Suprapubic skin (tissue), 4 donors: ENCODE measurements around the gene DAP. TPM values are rescaled to one million over a fixed set of nuclear protein-coding genes. Genes with fewer than 3 reads are reported as not detected.

Experiments used
- DNase-seq, 2 donors: peaks; one replicate each; pipeline ENCODE4 v3.0.0-alpha.2; 2019; ENCODE audit warnings: low spot score in 2 of 2
- H3K27ac ChIP-seq: fragments of 200-600 bp; sonication (generic); one replicate; pipeline ENCODE4 v1.5.1; 2019
- H3K27me3 ChIP-seq: fragments of 200-600 bp; sonication (generic); one replicate; pipeline ENCODE4 v1.5.1; 2019
- H3K36me3 ChIP-seq: fragments of 200-600 bp; sonication (generic); one replicate; pipeline ENCODE4 v1.5.1; 2019
- H3K4me1 ChIP-seq: fragments of 200-600 bp; sonication (generic); one replicate; pipeline ENCODE4 v1.5.1; 2019
- H3K4me3 ChIP-seq: fragments of 200-600 bp; sonication (generic); one replicate; pipeline ENCODE4 v1.5.1; 2019; ENCODE audit warnings: mild to moderate bottlenecking
- H3K9me3 ChIP-seq: fragments of 200-600 bp; sonication (generic); one replicate; pipeline ENCODE4 v1.5.1; 2019
- CTCF ChIP-seq, 2 donors: fragments of 200-600 bp in 1 of 2; fragments of 450-650 bp in 1 of 2; sonication (generic) in 1 of 2; IDR thresholded peaks; one replicate each; pipeline ENCODE4 v1.5.1; 2016 to 2019; ENCODE audit warnings: antibody characterized with exemption in 2 of 2, mild to moderate bottlenecking in 1 of 2, moderate library complexity in 1 of 2
- EP300 ChIP-seq: sonication (generic); formaldehyde crosslinking; IDR thresholded peaks from one replicate; pipeline ENCODE4 v1.6.1; 2017; ENCODE audit warnings: antibody characterized with exemption
- POLR2A ChIP-seq, 2 donors: fragments of 450-650 bp; IDR thresholded peaks; one replicate each; pipeline ENCODE4 v1.6.1; 2017; ENCODE audit warnings: antibody characterized with exemption in 2 of 2, mild to moderate bottlenecking in 2 of 2, moderate library complexity in 2 of 2
- POLR2AphosphoS5 ChIP-seq, 3 donors: sonication (generic); formaldehyde crosslinking; IDR thresholded peaks; one replicate each; pipeline ENCODE4 v1.6.1; 2017; ENCODE audit warnings: antibody characterized with exemption in 3 of 3
- WGBS: methylation state at CpG from one replicate; pipeline ENCODE4 v1.1.5; 2018; 5-methylcytosine and 5-hydroxymethylcytosine counted together
- total RNA-seq, 4 donors: library from RNA; depleted of rRNA; stranded (reverse); fragments of >200 nt; gene quantifications; one replicate each; pipeline ENCODE4 v1.1.0, GENCODE V29; 2016

The DAP gene
- total RNA-seq, 4 donors from 2014 or later = 37.8 to 71.7 (median 56.4) TPM

GRCh38 chr5:10662083-10662482, 99.0 kb downstream of the DAP start:
- Histone ChIP-seq H3K9me3 (no peaks in the 10 kb centered on the region), H3K4me3 (no peak overlapping the region), H3K36me3 (no peaks in the 10 kb centered on the region), H3K27me3 (no peaks in the 10 kb centered on the region), H3K4me1 (peaks cover 13% of the 10 kb centered on the region), H3K27ac (no peak overlapping the region)
- no peak for DNase-seq
- WGBS = 89% methylated on average over 9 of the region's 11 CpGs
- no peak for TF ChIP-seq POLR2AphosphoS5 (IDR thresholded peaks at IDR 0.05)
- no peak for TF ChIP-seq EP300
- no peak for TF ChIP-seq POLR2A (IDR thresholded peaks at IDR 0.05)
- TF ChIP-seq CTCF (IDR thresholded peaks at IDR 0.05) = no peak

- H3K9me3 ChIP-seq = no peaks in the 10 kb centered on the region
- H3K36me3 ChIP-seq = no peaks in the 10 kb centered on the region
- peaks cover 13% of the 10 kb centered on the region for H3K4me1 ChIP-seq
- WGBS = 94% methylated on average over 13 of the region's 13 CpGs
- no peak overlapping the region for H3K4me3 ChIP-seq
- no peaks in the 10 kb centered on the region for H3K27me3 ChIP-seq
- TF ChIP-seq EP300 (no peak), CTCF (IDR thresholded peaks at IDR 0.05) (no peak), POLR2A (IDR thresholded peaks at IDR 0.05) (no peak), POLR2AphosphoS5 (IDR thresholded peaks at IDR 0.05) (no peak)
- no peak overlapping the region for H3K27ac ChIP-seq
- DNase-seq = no peak
Observed at GRCh38 chr5:10661401-10661800, 99.6 kb downstream of the DAP start.

DNA sequence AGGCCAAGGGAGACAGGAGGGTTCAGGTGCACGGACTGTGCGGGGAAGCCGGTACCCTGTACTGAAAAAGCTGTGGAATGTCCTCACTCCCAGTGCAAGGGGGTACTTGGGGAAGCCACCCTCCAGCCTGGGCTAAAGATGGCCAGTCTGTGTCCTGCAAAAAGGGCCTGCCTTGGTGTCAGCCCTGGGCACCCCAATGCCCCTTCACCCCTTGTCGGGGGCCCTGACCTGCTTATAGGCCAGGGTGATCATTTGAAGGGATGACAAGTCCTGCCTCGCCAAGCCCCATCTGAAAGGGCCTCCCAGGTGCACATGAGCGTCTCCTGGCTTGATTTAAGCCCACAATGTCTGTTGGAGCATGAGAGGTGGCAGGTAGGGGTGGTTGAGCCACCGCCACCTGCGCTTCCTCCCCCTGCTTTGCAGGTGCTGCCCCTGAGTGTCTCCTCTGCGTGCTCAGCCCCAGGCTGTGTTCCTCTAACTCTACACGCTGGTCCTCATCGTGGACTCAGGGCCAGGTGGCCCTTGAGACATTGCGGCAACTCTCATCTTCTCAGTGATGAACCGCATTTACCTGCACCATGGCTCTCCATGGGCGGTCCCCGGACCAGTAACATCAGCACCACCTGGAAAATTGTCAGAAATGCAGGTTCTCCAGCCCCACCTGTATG, 100.2 kb downstream of the DAP start:
- TF ChIP-seq POLR2AphosphoS5 (IDR thresholded peaks at IDR 0.05) (no peak), POLR2A (IDR thresholded peaks at IDR 0.05) (no peak), CTCF (IDR thresholded peaks at IDR 0.05) (no peak), EP300 (no peak)
- 88% methylated on average over 9 of the region's 15 CpGs for WGBS
- no peaks in the 10 kb centered on the region for H3K9me3 ChIP-seq
- H3K27me3 ChIP-seq = no peaks in the 10 kb centered on the region
- no peak overlapping the region for H3K27ac ChIP-seq
- no peaks in the 10 kb centered on the region for H3K36me3 ChIP-seq
- no peak for DNase-seq
- no peak overlapping the region for H3K4me3 ChIP-seq
- peaks cover 13% of the 10 kb centered on the region for H3K4me1 ChIP-seq

- Histone ChIP-seq H3K27ac (no peak overlapping the region), H3K36me3 (no peaks in the 10 kb centered on the region), H3K4me1 (peaks cover 13% of the 10 kb centered on the region), H3K4me3 (no peak overlapping the region), H3K27me3 (no peaks in the 10 kb centered on the region), H3K9me3 (no peaks in the 10 kb centered on the region)
- WGBS = 89% methylated on average over 3 of the region's 3 CpGs
- TF ChIP-seq EP300 = no peak
- TF ChIP-seq POLR2A (IDR thresholded peaks at IDR 0.05) = no peak
- TF ChIP-seq POLR2AphosphoS5 (IDR thresholded peaks at IDR 0.05) = no peak
- no peak for TF ChIP-seq CTCF (IDR thresholded peaks at IDR 0.05)
- DNase-seq = no peak
Observed at GRCh38 chr5:10660135-10660534, 100.9 kb downstream of the DAP start.

DNA sequence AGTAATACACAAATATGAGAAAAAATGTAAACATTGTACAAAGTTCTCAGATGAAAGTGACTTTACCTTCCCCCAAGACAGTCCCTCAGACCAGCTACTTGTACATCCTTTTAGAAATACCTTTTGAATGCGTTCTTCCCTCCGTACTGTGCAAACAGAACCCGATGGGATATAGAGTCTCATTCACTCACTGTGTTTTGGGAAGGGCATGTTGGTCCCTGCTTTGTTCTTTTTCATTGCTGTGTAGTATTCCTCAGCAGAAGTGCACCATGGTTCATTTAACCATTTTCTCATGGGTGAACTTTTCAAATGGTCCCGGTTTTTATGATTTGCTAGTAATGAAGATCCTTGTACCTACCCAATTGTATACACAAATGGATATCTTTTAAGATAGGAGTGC, 102.8 kb downstream of the DAP start:
- TF ChIP-seq POLR2A (IDR thresholded peaks at IDR 0.05) (no peak), POLR2AphosphoS5 (IDR thresholded peaks at IDR 0.05) (no peak), EP300 (no peak), CTCF (IDR thresholded peaks at IDR 0.05) (no peak)
- H3K4me3 ChIP-seq = no peak overlapping the region
- no peak overlapping the region for H3K27ac ChIP-seq
- peaks cover 2% of the 10 kb centered on the region for H3K4me1 ChIP-seq
- no peaks in the 10 kb centered on the region for H3K36me3 ChIP-seq
- H3K9me3 ChIP-seq = no peaks in the 10 kb centered on the region
- H3K27me3 ChIP-seq = no peaks in the 10 kb centered on the region
- no peak for DNase-seq
- 78% methylated on average over 4 of the region's 4 CpGs for WGBS
